ENCODE data around the gene CTIF. TPM values are rescaled to one million over a fixed set of nuclear protein-coding genes. Genes with fewer than 3 reads are reported as not detected.
"Not testable (repeated sequence)": the region's sequence is repeated elsewhere in the genome, so short reads cannot be mapped to it uniquely, and the experiment has no call there.

Gene CTIF
- total RNA-seq, 1 experiment from 2014 or later: 20.6 TPM

- Histone ChIP-seq H3K9me3 (no peaks in the 10 kb centered on the region), H3K27me3 (no peaks in the 10 kb centered on the region), H3K36me3 (no peaks in the 10 kb centered on the region; the same call in 1 of the 2 replicates), H3K4me3 (no peak overlapping the region)
- no peak for DNase-seq
Observed at GRCh38 chr18:48868468-48869466, 329.9 kb downstream of the CTIF start.

DNA sequence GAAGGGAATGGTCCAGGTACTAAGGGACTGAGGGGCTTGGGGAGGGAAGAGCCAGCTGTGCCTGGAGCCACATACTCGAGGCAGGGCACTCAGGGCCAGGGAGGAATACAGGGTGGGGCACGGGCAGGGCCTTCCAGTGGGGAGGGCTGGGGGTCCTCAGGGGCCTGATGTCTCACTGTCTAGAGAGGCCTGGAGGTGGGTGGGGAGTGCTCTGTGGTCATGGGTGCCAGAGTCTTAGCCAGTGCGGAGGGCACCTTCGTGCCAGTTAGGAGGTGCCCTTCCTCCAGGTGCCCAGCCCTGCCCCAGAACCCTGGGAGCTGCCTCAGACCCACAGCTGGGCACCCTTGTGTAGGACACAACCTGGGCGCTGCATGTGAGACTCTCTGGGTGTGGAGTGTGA lies 330.8 kb downstream of the CTIF start:
- no peaks in the 10 kb centered on the region for H3K27me3 ChIP-seq
- DNase-seq: no peak
- H3K36me3 ChIP-seq: no peaks in the 10 kb centered on the region; the same call in 1 of the 2 replicates
- H3K9me3 ChIP-seq: no peaks in the 10 kb centered on the region
- no peak overlapping the region for H3K4me3 ChIP-seq

- not testable (repeated sequence) for H3K9me3 ChIP-seq, H3K36me3 ChIP-seq, H3K4me3 ChIP-seq, H3K27me3 ChIP-seq, DNase-seq
Observed at GRCh38 chr18:48870926-48871325, 332.1 kb downstream of the CTIF start.

DNA sequence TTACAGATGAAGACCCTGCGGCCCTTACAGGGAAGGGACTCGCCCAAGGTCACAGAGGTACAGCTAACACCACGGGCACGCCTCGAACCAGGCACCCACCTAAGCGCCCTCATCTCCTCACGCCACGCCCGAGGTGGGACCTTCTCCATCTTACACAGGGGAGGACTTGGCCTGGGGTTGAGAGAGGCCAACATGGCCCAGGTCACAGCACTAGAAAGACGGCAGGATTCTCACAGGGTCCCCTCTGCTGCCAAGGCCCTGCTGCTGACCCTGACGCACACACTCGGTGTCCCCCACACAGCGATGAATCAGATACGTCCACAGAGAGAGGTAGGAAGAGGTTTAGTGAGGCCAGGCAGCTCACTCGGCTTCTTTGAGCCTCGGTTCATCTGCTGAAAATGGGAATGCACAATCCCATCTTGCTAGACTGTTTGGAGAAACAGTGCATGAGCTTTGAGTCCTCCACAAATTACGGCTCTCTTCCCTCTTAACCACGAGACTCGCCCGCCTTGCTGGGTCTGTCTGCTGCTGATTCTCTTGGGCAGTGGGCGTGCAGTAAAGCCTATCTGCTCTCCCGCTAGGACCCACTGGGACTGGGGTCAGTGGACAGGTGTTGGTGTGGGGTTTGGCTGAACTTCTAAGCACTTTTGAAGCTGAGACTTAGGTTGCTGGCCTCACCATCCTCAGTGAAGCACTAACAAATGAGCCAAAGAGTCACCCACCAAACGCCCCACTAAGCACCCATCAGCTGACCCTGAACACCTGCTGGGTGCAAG lies 332.7 kb downstream of the CTIF start:
- Histone ChIP-seq H3K27me3 (no peaks in the 10 kb centered on the region), H3K9me3 (no peaks in the 10 kb centered on the region), H3K4me3 (no peak overlapping the region), H3K36me3 (no peaks in the 10 kb centered on the region)
- no peak for DNase-seq

DNA sequence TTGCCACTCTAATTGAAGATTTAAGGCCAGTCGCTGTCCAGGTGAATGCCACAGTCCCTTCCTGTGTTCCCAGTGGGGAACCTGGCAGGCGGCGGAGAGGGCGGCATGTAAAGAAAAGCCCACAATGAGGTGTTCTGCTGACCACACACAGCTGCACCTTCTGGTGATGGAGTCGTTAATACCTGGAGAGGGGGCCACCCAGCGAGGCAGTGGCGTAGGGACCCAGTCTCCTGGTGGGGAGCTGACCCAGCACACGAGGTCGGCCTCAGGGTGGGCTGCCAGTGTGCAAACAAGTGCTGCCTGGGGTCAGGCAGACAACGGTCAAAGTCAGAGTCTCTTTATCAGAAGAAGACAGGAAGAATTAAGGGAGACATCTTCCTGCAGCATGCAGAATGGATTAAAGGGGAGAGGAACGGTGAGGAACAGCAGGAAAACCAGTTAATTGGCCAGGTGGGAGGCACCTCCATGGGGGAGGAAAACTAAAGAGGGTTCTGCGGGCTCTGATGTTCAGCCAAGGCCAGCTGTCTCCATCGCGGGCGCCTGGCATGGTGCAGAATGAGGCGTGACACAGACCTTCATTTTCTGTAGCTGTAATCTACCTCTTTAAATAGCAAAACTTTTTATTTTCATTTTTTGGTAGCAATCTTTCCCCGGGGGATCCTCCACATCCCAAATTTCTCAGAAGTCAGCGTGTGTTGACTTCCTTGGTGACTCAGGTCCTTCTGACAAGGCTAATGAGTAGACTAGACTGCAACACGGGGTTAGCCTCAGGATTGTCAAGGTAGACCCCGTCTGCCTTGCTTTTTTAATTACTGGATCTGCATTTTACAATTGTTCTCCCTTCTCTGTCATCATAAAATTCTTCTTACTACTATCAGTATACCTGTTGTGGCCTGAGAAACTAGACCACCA lies 333.7 kb downstream of the CTIF start:
- H3K4me3 ChIP-seq: no peak overlapping the region
- no peaks in the 10 kb centered on the region for H3K9me3 ChIP-seq
- H3K27me3 ChIP-seq: no peaks in the 10 kb centered on the region
- no peaks in the 10 kb centered on the region for H3K36me3 ChIP-seq
- DNase-seq: no peak

- DNase-seq: no peak
Observed at GRCh38 chr18:48874233-48874632, 335.4 kb downstream of the CTIF start.

DNA sequence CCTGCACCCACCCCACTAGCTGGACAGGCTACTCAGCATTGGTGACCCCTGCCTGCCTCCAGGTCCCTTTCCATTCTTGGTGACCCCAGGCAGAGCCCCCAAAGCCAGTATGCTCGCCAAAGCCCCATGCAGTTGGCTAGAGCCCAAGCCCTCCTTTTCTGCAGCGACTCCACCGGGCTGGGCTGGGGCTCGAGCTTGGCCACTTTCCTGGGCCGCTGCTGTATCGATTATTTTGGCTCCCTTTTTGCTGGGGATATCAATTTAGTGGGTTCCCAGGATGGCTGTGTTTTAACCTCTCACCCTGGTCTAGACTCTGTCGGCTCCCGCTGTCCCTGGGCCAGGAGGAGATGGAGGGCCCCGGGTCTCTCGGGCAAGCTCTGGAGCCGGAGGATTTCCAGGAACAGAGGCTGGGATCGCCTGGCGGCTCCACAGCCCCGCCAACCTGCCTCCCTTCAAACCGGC lies 335.9 kb downstream of the CTIF start:
- Histone ChIP-seq H3K9me3 (no peaks in the 10 kb centered on the region), H3K27me3 (no peaks in the 10 kb centered on the region), H3K4me3 (no peak overlapping the region), H3K36me3 (no peaks in the 10 kb centered on the region)
- DNase-seq: no peak

More at GRCh38 chr18:48874233-48874632, 335.4 kb downstream of the CTIF start:
- Histone ChIP-seq H3K36me3 (no peaks in the 10 kb centered on the region), H3K27me3 (no peaks in the 10 kb centered on the region), H3K9me3 (no peaks in the 10 kb centered on the region), H3K4me3 (no peak overlapping the region)

- Histone ChIP-seq H3K27me3 (no peaks in the 10 kb centered on the region), H3K36me3 (no peaks in the 10 kb centered on the region), H3K9me3 (no peaks in the 10 kb centered on the region), H3K4me3 (no peak overlapping the region)
- no peak for DNase-seq
Observed at GRCh38 chr18:48875314-48875941, 336.6 kb downstream of the CTIF start.

DNA sequence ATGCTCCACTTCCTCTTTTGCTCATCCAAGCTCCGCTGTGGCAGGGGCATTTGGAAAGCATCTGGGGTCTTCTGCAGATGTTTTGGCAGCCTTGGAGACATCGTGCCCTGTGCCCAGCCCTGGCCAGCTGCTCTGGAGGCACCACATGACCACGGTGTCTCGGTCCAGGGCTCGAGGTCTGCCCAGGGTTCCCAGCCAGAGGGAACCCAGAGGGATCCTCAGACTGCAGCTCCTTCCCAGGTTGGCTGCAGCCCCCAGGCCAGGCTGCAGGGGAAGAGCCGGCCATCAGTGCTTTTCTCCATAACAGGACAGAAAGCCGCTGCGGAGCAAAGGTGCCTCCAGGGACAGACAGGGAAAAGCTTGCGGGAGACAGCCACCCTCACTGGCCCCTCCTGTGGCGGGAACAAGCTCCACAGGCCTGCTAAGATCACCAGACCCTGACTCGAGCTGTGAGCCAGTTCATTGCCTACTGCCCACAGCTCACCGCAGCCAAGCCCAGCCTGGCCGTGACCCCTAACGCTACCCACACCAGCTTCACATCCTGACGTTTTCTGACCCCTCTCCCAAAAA lies 337.2 kb downstream of the CTIF start:
- Histone ChIP-seq H3K27me3 (no peaks in the 10 kb centered on the region), H3K9me3 (no peaks in the 10 kb centered on the region), H3K36me3 (no peaks in the 10 kb centered on the region), H3K4me3 (no peak overlapping the region)
- no peak for DNase-seq

DNA sequence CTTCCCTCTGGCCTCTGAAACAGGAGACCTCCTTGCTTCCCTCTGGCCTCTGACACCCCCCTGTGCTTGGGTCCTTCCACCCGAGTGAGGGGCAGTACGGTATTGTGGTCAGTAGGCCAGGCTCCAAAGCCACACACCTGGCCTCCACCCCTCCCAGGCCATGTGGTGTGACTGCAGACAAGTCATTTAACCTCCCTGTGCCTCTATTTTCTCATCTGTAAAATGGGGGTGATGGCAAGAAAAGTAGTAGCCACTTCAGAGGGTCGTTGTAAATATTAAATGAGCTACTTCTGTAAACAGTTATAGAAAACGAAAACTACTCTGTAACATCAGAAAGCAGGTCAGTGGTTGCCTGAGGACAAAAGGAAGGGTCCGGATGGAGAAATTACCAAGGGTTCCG lies 337.8 kb downstream of the CTIF start:
- Histone ChIP-seq H3K9me3 (no peaks in the 10 kb centered on the region), H3K36me3 (no peaks in the 10 kb centered on the region), H3K27me3 (no peaks in the 10 kb centered on the region), H3K4me3 (no peak overlapping the region)
- no peak for DNase-seq

DNA sequence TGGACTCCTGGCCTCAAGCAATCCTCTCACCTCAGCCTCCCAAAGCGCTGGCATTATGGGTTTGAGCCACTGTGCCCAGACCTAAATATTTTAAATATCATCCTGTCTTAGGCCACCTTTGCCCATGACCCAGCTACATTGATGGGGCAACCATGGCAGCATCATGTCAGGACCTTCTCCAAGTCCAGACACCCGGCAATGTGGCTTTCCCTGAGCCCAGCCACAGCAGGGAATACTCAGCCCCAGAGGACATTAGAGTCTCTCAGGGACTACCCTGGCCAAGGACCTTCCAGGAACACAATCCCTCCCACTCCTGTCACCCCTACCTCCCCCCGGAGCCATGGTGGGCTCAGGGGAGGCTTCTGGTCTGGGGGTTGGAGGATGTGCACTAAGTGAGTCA lies 339.1 kb downstream of the CTIF start:
- Histone ChIP-seq H3K36me3 (no peaks in the 10 kb centered on the region), H3K4me3 (no peak overlapping the region), H3K27me3 (no peaks in the 10 kb centered on the region), H3K9me3 (no peaks in the 10 kb centered on the region)
- no peak for DNase-seq

DNA sequence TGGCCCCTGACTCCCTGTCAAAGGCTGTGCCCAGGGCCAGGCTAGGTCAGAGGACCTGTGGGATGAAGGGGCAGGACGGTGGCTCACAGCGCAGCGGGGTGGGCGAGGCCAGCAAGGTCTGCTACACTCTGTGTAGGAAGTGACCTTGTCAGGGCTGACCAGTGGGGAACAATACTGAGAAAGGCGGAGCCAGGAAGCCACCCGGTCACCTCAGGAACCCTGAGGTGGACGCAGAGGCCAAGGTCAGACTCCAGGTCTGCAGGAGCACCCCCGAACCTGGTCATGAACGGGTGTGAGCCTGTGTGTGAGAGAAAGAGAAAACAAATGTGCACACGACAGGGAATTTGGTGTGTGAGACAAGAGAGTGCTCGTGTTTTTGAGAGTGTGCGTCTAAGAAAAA lies 339.6 kb downstream of the CTIF start:
- Histone ChIP-seq H3K4me3 (no peak overlapping the region), H3K9me3 (no peaks in the 10 kb centered on the region), H3K36me3 (no peaks in the 10 kb centered on the region), H3K27me3 (no peaks in the 10 kb centered on the region)
- DNase-seq: no peak

DNA sequence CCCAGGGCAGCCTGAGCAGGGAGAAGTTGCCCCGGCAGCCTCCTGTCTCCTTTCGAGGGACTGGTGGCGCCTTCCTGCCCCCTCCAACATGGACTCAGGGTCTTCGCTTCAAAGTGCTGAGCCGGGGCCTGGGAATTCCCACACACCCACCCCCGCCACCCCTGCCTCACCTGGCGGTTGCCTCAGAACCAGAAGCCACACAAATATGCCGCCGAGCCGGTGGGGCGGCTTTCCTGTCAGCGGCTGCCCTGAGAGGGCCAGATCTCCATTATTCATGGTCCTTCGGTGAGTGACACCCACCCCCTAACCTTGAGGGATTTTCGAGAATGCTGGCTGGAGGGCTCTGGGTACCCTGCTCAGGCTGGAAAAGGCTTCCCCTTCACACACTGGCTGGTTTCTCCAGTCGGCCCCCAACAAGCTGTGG lies 340.2 kb downstream of the CTIF start:
- no peaks in the 10 kb centered on the region for H3K9me3 ChIP-seq
- no peaks in the 10 kb centered on the region for H3K27me3 ChIP-seq
- no peak overlapping the region for H3K4me3 ChIP-seq
- no peak for DNase-seq
- no peaks in the 10 kb centered on the region for H3K36me3 ChIP-seq

DNA sequence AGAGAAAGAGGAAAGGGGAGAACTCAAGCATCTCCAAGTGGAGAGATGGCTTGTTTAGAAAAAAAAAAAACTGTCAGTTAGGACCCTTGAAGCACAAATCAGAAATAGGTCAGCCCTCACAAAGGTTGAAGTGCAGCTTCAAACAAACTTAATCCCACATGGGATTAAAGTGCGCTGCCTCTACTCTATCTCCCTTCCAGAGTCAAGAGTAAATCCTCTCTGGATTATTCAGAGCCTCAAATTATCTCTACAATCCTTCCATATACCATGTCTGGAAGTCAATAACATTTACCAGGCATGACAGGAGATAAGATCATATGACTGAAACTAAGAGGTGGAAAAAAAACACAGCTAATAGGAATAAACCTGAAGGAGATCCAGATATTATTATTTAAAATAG lies 342.1 kb downstream of the CTIF start:
- no peaks in the 10 kb centered on the region for H3K9me3 ChIP-seq
- H3K36me3 ChIP-seq: no peaks in the 10 kb centered on the region
- DNase-seq: no peak
- no peaks in the 10 kb centered on the region for H3K27me3 ChIP-seq
- H3K4me3 ChIP-seq: no peak overlapping the region

DNA sequence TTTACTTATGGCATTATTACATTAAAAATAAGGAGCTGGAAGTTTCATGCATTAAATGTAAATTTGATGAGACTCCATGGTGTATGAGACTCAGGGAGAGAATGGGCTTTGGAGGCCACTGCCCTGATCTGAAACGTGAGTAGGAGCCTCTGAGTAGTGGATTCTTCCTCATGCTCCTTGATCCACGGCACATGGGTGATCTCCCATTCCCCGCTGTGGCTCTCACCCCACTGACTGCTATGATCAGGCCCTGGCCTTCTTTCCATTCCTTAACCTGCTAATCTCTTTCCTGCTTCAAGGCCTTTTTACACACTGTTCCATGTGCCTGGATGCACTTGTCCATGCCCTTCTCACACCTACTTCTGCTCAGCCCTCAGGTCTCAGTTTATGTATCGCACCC lies 343.5 kb downstream of the CTIF start:
- DNase-seq: no peak
- H3K27me3 ChIP-seq: no peaks in the 10 kb centered on the region
- no peaks in the 10 kb centered on the region for H3K36me3 ChIP-seq
- no peaks in the 10 kb centered on the region for H3K9me3 ChIP-seq
- H3K4me3 ChIP-seq: no peak overlapping the region

DNA sequence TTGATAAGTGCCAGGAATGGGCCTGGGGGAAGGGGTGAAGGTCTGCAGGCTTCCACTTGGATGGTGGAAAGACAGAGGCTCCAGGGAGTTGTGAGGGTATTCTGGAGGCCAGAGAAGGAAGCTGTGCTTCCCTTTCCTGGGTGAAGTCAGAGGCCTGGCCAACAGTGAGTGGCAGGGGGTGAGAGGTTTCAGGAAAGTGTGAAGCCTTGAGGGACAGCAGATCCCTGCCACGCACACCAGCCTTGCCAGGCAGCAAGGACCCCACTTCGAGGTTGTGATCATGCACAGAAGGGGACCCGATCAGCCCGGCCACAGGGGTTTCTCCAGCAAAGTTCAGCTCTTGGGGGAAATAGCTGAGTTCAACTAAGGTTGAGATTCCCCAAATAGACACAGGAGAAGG lies 345.5 kb downstream of the CTIF start:
- no peaks in the 10 kb centered on the region for H3K36me3 ChIP-seq
- DNase-seq: no peak

More for the DNA sequence above, 345.5 kb downstream of the CTIF start:
- H3K27me3 ChIP-seq: no peaks in the 10 kb centered on the region
- no peak overlapping the region for H3K4me3 ChIP-seq
- H3K9me3 ChIP-seq: no peaks in the 10 kb centered on the region
